HepG2 (cell line): Measurements from ENCODE around the gene SLC8A2. TPM values are rescaled to one million over a fixed set of nuclear protein-coding genes. Genes with fewer than 3 reads are reported as not detected.
A peak's percentile ranks its signal among the peaks of the same experiment; 100 is the strongest.

Experiments
- HIVEP1 ChIP-seq: sonication (generic); formaldehyde crosslinking; IDR thresholded peaks from 2 replicates; pipeline ENCODE4 v1.4.0; 2020; ENCODE audit warnings: mild to moderate bottlenecking, missing genetic modification reagents
- IRF2 ChIP-seq: IDR thresholded peaks from 2 replicates; pipeline ENCODE4 v1.6.1; 2018; ENCODE audit warnings: missing genetic modification reagents, missing compliant biosample characterization
- KLF16 ChIP-seq, 2 experiments: sonication (generic) in 1 of 2; formaldehyde crosslinking in 1 of 2; IDR thresholded peaks; 2 replicates each; pipeline versions ENCODE4 v1.6.1 to v1.8.0; 2016 to 2023; ENCODE audit warnings: missing genetic modification reagents in 2 of 2, missing compliant biosample characterization in 1 of 2
- MAX ChIP-seq: IDR thresholded peaks from 2 replicates; pipeline ENCODE4 v1.6.1; 2012; ENCODE audit warnings: inconsistent platforms
- SALL1 ChIP-seq: sonication (generic); formaldehyde crosslinking; IDR thresholded peaks from 2 replicates; pipeline ENCODE4 v1.8.0; 2022; ENCODE audit warnings: mild to moderate bottlenecking, missing genetic modification reagents
- ZBTB37 ChIP-seq: sonication (generic); formaldehyde crosslinking; IDR thresholded peaks from 2 replicates; pipeline ENCODE4 v1.4.0; 2020; ENCODE audit warnings: mild to moderate bottlenecking, missing genetic modification reagents
- ZNF101 ChIP-seq: sonication (generic); formaldehyde crosslinking; IDR thresholded peaks from 2 replicates; pipeline ENCODE4 v1.4.0; 2020; ENCODE audit warnings: mild to moderate bottlenecking, low read depth, missing genetic modification reagents, borderline replicate concordance
- ZNF24 ChIP-seq: fragments of 450-650 bp; IDR thresholded peaks from 2 replicates; pipeline ENCODE4 v1.6.1; 2017; ENCODE audit warnings: antibody characterized with exemption, mild to moderate bottlenecking
- ZNF503 ChIP-seq: sonication (generic); formaldehyde crosslinking; IDR thresholded peaks from 2 replicates; pipeline ENCODE4 v1.4.0; 2020; ENCODE audit warnings: missing genetic modification reagents
- ZNF850 ChIP-seq: sonication (generic); formaldehyde crosslinking; conservative IDR thresholded peaks from 2 replicates; pipeline ENCODE4 v1.9.0; 2021; ENCODE audit warnings: mild to moderate bottlenecking, missing genetic modification reagents
- polyA plus RNA-seq, 8 experiments: library from polyadenylated mRNA; depleted of rRNA in 3 of 8; stranded (reverse) in 7 of 8; unstranded in 1 of 8; fragments of >200 nt; fragmentation: Illumina TruSeq in 4 of 8; extraction: Trizol in 4 of 8; gene quantifications; 2 replicates each; pipeline versions ENCODE4 v1.2.1 to v1.2.3, GENCODE V29; 2011 to 2016; ENCODE audit warnings: low read depth in 4 of 8, missing spikeins in 1 of 8, mixed read lengths in 1 of 8; ENCODE audit not compliant: insufficient read depth in 1 of 8
- total RNA-seq, 5 experiments: library from RNA; depleted of rRNA; stranded (reverse); fragments of >200 nt; fragmentation: Illumina TruSeq; extraction: Trizol; gene quantifications; 2 replicates each; pipeline ENCODE4 v1.2.3, GENCODE V29; 2016; ENCODE audit warnings: low read depth in 1 of 5

Gene SLC8A2
- total and polyA plus RNA-seq, 2 of the 13 experiments (the other 11 are each of a cell fraction or from before 2014, with no cell fraction given), result 0.02 TPM; not detected in 1

GRCh38 chr19:47471733-47472457 lies at the start of gene SLC8A2 (continued):
- TF ChIP-seq IRF2 (CRISPR knock-in tag) (0 out of 2 replicates have a peak, but pooled peaks have one; percentile 32), HIVEP1 (no peak), ZNF101 (no peak), KLF16 (CRISPR knock-in tag; IDR thresholded peaks at IDR 0.05) (0 out of 4 replicates have a peak, but pooled peaks of 1 of the 2 experiments have one; percentile 34), ZNF503 (CRISPR knock-in tag) (no peak), ZNF24 (no peak), ZNF850 (CRISPR knock-in tag) (0 out of 2 replicates have a peak, but pooled peaks have one; percentile 32), MAX (0 out of 2 replicates have a peak, but pooled peaks have one; percentile 29), SALL1 (CRISPR knock-in tag) (peak; percentile 73), ZBTB37 (no peak)
